ENCODE results near the gene SLC27A6.
"Not testable (repeated sequence)": the region's sequence is repeated elsewhere in the genome, so short reads cannot be mapped to it uniquely, and the experiment has no call there.

Gene SLC27A6

DNA sequence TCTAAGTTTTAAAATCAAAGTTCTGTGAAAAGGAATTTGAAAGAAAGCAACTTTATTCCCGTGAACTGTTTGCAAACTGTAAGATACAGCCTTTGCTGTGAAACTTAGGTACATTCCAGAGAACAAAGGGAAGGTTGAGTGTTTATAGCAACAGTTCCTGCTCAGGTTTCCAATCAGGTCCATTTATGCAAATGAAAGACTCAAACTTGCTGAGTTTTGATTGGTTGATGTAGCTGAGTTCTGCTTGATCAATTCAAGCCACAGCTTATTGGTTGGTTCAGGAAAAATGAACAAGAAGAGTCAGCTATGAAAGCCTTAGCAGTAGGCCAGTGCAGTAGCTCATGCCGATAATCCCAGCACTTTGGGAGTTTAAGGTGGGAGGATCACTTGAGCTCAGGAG is 37.9 kb downstream of the SLC27A6 start:
- DNase-seq, result no peak

DNA sequence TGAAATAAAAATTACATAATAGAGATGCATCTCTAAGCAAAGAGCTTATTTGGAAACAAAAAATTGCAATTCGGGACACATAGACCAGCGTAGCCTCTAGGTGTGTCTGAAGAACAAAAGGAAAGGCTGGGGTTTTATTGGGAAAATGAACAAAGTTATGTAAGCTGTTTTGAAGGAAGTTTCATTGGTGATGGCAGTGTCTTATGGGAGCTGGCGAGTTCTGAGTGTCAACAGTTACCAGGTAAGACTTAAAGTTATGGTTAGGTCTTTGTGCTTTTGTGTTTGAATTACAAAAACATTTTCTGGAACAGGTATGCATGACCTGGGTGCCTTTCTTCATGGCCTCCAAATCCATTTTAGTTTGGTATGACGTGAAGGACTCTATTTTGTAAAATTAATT is 48.9 kb downstream of the SLC27A6 start:
- no peak for DNase-seq

- no peak for DNase-seq
These were observed 53.5 kb downstream of the SLC27A6 start for GRCh38 chr5:129018837-129019236.

GRCh38 chr5:129019401-129019908 is 54.2 kb downstream of the SLC27A6 start:
- no peak for DNase-seq

DNA sequence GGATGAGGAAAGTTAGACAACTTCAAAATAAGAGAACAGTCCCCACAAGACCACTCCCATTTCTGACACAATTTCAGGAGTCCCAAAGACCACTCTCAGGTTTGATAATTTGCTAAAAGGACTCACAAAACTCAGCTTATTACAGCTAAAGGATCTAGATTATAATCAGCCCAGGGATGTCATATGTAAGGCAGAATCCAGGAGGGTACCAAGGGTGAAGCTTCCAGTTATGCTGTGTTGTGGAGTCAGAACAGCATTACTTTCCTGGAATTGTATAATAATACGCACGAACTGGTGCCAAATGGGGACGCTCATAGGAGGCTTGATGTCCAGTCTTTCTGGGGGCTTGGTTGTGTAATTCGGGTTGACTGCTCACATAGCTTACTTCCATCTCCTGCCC is 55.4 kb downstream of the SLC27A6 start:
- DNase-seq, result no peak

- DNase-seq, result no peak
These were observed 56.5 kb downstream of the SLC27A6 start for GRCh38 chr5:129021744-129022143.

DNA sequence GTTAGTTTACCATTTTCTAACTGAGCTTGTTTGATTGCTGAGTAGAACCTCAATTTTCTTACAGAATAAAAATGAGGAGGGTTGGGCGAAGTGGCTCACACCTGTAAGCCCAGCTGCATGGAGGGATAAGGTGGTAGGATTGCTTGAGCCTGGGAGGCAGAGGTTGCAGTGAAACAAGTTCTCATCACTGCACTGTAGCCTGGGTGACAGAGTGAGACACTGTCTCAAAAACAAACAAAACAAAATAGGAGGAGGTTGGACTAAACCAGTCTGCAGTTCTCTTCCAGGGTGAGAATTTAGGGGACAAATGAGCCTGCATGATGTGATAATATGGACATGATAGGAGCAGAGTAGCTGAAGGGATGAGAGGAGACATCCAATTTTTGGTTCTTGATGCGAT is 57.3 kb downstream of the SLC27A6 start:
- DNase-seq, result no peak

DNA sequence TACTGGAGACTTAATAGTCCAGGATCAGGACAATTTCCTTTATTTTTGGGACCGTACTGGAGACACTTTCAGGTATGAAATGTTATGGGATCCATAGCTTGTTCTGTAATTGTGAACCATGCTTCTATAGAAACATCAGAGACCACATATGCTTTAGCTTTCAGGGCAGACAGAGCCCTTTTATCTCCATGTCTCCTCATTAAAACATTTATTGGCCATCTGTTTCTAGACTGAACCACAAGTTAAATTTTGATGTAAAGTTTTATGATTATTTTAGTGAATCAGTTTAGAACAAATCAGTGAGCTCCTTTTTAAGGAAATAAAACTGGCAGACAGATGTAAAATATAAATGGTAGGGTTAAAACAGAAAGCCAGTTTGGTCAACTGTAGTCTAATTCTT is 62.0 kb downstream of the SLC27A6 start:
- no peak for DNase-seq

- DNase-seq, result no peak
These were observed 66.8 kb downstream of the SLC27A6 start for GRCh38 chr5:129031886-129032683.

GRCh38 chr5:129036257-129036656 is 71.0 kb downstream of the SLC27A6 start:
- DNase-seq, result not testable (repeated sequence)

GRCh38 chr5:129041196-129041881 is 76.1 kb downstream of the SLC27A6 start:
- no peak for DNase-seq

GRCh38 chr5:129042306-129042705 is 77.0 kb downstream of the SLC27A6 start:
- no peak for DNase-seq

DNA sequence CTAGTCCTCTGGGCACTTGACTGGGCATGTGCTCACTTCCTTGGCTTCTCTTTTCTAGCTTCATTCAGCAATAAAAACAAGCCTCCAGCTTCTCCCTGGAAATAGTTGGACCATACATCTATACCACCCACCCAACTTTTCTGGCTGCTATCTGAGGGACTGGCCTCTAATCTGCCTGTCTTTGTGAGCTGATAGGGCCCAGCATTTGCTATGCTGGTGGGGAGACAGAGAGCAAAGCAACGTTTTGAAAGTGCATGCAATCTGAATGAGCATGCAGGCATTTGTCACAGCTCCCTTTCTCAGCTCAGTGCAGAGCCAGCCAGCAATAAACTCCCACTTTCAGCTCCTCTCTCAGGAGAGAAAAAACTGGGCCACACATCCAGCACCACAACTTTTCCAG is 78.6 kb downstream of the SLC27A6 start:
- DNase-seq, result no peak

- DNase-seq, result no peak
These were observed 80.9 kb downstream of the SLC27A6 start for GRCh38 chr5:129046151-129046550.

- DNase-seq, result no peak
These were observed 83.2 kb downstream of the SLC27A6 start for GRCh38 chr5:129048509-129048908.

- no peak for DNase-seq
These were observed 84.0 kb downstream of the SLC27A6 start for GRCh38 chr5:129049126-129049799.

- DNase-seq, result no peak
These were observed 86.0 kb downstream of the SLC27A6 start for GRCh38 chr5:129051283-129051682.

DNA sequence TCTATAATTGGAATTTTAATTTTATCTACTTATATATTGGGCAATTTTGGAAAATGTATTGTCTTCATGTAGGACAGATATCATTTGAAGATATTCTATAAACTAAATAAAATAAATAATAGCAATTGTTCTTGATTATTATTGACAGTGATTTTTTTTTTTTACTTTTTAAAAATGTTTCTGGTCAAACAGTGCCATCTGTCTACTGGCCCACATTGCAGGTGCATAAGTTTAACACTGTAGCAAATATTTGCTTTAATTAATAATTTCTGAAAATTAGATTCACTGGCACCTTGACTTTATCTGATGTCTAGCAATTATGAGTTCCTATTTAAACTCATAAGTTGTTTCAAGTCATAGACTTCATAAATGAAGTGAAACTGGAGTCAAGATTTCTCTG is 88.2 kb downstream of the SLC27A6 start:
- no peak for DNase-seq

DNA sequence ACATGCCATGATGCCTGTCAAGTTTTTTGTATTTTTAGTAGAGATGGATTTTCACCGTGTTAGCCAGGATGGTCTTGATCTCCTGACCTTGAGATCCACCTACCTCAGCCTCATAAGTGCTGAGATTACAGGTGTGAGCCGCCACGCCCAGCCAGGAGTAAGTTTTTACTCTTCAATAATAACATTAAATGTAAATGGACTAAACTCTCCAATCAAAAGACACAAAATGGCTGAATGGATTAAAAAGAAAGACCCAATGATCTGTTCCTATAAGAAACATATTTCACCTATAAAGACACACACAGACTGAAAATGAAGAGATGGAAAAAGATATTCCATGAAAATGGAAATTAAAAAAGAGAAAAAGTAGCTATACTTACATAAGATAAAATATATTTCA is 92.0 kb downstream of the SLC27A6 start:
- no peak for DNase-seq

DNA sequence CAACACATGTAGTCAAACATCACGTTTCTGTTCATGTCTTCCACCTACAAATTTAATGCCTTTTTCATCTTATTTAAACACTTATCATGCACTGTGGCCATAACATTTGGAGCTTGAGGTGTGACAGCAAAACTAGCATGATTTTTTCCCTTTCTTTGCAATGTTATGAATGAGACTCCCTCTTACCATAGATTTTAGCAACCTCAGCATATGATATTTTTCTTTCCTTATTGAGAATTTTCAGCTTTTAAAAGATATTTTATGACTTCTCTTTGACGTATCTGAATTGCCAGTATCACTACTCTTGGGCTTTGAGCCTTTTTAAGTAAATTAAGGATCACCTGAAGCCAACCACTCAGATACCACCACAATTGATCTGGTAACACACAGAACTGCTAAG is 96.6 kb downstream of the SLC27A6 start:
- DNase-seq, result no peak

GRCh38 chr5:129063483-129064113 is 98.3 kb downstream of the SLC27A6 start:
- no peak for DNase-seq

DNA sequence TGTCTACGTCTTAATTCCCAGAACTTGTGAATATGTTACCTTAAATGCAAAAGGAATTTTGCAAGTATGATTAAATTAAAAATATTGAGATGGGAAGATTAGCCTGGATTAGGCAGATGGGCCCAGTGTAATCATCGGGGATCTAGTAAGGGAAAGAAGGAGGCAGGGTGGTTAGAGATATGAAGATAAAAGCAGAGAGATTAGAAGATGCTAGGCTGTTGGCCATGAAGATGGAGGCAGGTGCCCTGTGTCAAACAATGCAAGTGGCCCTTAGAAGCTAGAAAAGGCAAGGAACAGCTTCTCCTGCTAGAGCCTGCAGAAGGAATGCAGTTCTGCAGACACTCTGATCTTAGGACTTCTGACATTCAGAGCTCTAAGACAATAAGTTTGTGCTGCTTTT is 100.4 kb downstream of the SLC27A6 start:
- no peak for DNase-seq

DNA sequence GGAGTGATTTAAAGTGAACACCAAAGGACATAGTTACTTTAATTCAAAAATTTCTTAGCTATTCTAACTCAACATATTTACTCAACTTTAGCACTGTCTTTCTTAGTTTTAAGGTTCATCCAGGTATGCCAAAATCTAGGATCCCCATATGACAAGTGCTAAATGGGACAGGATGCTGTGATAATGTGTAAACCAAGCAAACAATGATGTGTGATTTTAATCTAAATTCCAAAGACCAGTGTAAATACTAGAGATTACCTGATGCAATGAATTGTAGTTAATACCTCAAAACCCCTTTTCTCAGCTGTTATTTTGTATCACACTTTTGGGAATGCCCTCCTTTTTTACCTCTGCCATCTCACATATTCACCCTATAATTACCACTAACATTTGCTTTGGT is 102.5 kb downstream of the SLC27A6 start:
- no peak for DNase-seq

Data from NCI-H774 (cell line).